Left forelimb (tissue), 1 donor: ENCODE measurements around the gene CLCC1.

Experiments
- DNase-seq: peaks from one replicate; pipeline ENCODE4 v3.0.0-alpha.2; 2018; ENCODE audit warnings: low spot score

Gene CLCC1

DNA sequence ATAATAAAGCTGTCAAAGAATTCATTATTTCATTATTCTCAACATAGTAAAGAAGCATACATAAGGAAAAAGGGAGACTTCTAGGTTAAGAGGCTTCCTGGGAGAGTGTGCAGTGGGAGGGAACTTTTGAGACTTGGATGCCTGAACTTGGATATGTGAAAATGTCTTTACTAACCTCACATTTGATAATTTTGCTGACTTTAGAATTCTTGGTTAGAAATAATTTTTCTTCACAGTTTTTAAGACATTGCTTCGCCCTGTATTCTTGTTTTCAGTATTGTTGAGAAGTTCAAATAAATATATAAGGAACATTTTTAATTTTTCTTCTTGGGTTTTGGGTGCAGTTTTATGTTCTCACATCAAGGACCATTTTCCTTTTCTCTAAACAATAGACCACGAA is 46.5 kb downstream of the CLCC1 start:
- no peak for DNase-seq
